Calu3 (cell line): Measurements from ENCODE around the gene ZNF467. TPM values are rescaled to one million over a fixed set of nuclear protein-coding genes. Genes with fewer than 3 reads are reported as not detected.

Source experiments
- BruUV-seq: library from RNA; stranded (reverse); fragments of 400-500 nt; replicated peaks from 2 replicates; lab custom pipeline; 2021; lab: Mats Ljungman, UMichigan
- CTCF ChIA-PET: fragments of 300-600 bp; sonication (Branson Sonifier 250); formaldehyde crosslinking; loops from one replicate; lab custom pipeline; 2022; ENCODE audit warnings: antibody characterized with exemption; lab: Charles Lee
- DNase-seq: peaks from one replicate; pipeline ENCODE4 v3.0.0; 2022
- H3K27ac Mint-ChIP-seq: one replicate; pipeline ENCODE4 v1.8.0; 2022; ENCODE audit warnings: mixed read lengths; ENCODE audit not compliant: unreplicated experiment
- H3K27me3 Mint-ChIP-seq: one replicate; pipeline ENCODE4 v1.8.0; 2022; ENCODE audit warnings: mixed read lengths; ENCODE audit not compliant: unreplicated experiment
- H3K36me3 Mint-ChIP-seq: one replicate; pipeline ENCODE4 v1.8.0; 2022; ENCODE audit warnings: mild to moderate bottlenecking, moderate library complexity, mixed read lengths; ENCODE audit not compliant: insufficient read depth, unreplicated experiment
- H3K4me1 Mint-ChIP-seq: one replicate; pipeline ENCODE4 v1.8.0; 2022; ENCODE audit warnings: mild to moderate bottlenecking, low read depth, mixed read lengths; ENCODE audit not compliant: unreplicated experiment
- H3K4me3 Mint-ChIP-seq: one replicate; pipeline ENCODE4 v1.8.0; 2022; ENCODE audit warnings: mild to moderate bottlenecking, low read depth, moderate library complexity, mixed read lengths; ENCODE audit not compliant: unreplicated experiment
- H3K9me3 Mint-ChIP-seq: one replicate; pipeline ENCODE4 v1.8.0; 2022; ENCODE audit warnings: low read depth, mixed read lengths; ENCODE audit not compliant: unreplicated experiment
- CTCF ChIP-seq: fragments of 200-600 bp; IDR thresholded peaks from one replicate; pipeline ENCODE4 v1.8.0; 2022; ENCODE audit warnings: antibody characterized with exemption; ENCODE audit not compliant: unreplicated experiment
- intact Hi-C: fragments of 100-400 bp; cut with micrococcal nuclease; formaldehyde crosslinking; loops from one replicate; pipeline ENCODE4 v1.10.0; 2022; ENCODE audit not compliant: unreplicated experiment
- total RNA-seq: library from RNA; stranded (reverse); gene quantifications from 2 replicates; pipeline ENCODE4 v1.2.3, GENCODE V29; 2022

ZNF467 gene
- total RNA-seq, 1 experiment from 2014 or later, result 0.54 TPM

GRCh38 chr7:149785983-149786382, 12.6 kb upstream of the ZNF467 start:
- H3K4me3 Mint-ChIP-seq, result no peak overlapping the region
- H3K9me3 Mint-ChIP-seq, result no peaks in the 10 kb centered on the region
- H3K27me3 Mint-ChIP-seq, result peaks cover 95% of the 10 kb centered on the region
- DNase-seq, result no peak
- CTCF ChIA-PET, result no interaction called here
- TF ChIP-seq CTCF, result no peak
- H3K27ac Mint-ChIP-seq, result no peak overlapping the region
- no TSS peak for BruUV-seq
- intact Hi-C loops, result no loop called here
- no peaks in the 10 kb centered on the region for H3K4me1 Mint-ChIP-seq
- H3K36me3 Mint-ChIP-seq, result no peaks in the 10 kb centered on the region

GRCh38 chr7:149785402-149785801, 12.0 kb upstream of the ZNF467 start:
- intact Hi-C loops, result no loop called here
- no peak for TF ChIP-seq CTCF
- H3K9me3 Mint-ChIP-seq, result no peaks in the 10 kb centered on the region
- no TSS peak for BruUV-seq
- no peak overlapping the region for H3K27ac Mint-ChIP-seq
- no peaks in the 10 kb centered on the region for H3K4me1 Mint-ChIP-seq
- peaks cover 93% of the 10 kb centered on the region for H3K27me3 Mint-ChIP-seq
- no peak overlapping the region for H3K4me3 Mint-ChIP-seq
- no peak for DNase-seq
- CTCF ChIA-PET, result no interaction called here
- no peaks in the 10 kb centered on the region for H3K36me3 Mint-ChIP-seq

GRCh38 chr7:149784251-149784608, 10.8 kb upstream of the ZNF467 start:
- no peak for DNase-seq
- CTCF ChIA-PET, result no interaction called here
- BruUV-seq, result no TSS peak
- Mint-ChIP-seq H3K27me3 (peaks cover 90% of the 10 kb centered on the region), H3K36me3 (no peaks in the 10 kb centered on the region), H3K9me3 (no peaks in the 10 kb centered on the region), H3K4me1 (no peaks in the 10 kb centered on the region), H3K27ac (no peak overlapping the region), H3K4me3 (no peak overlapping the region)
- intact Hi-C loops, result no loop called here
- no peak for TF ChIP-seq CTCF

GRCh38 chr7:149783386-149784250, 10.2 kb upstream of the ZNF467 start:
- H3K27me3 Mint-ChIP-seq, result peaks cover 90% of the 10 kb centered on the region

More at GRCh38 chr7:149783386-149784250, 10.2 kb upstream of the ZNF467 start:
- DNase-seq, result no peak
- no TSS peak for BruUV-seq
- H3K27ac Mint-ChIP-seq, result no peak overlapping the region
- no peaks in the 10 kb centered on the region for H3K36me3 Mint-ChIP-seq
- no peaks in the 10 kb centered on the region for H3K9me3 Mint-ChIP-seq
- TF ChIP-seq CTCF, result no peak
- no peaks in the 10 kb centered on the region for H3K4me1 Mint-ChIP-seq
- CTCF ChIA-PET, result no interaction called here
- intact Hi-C loops, result no loop called here
- H3K4me3 Mint-ChIP-seq, result no peak overlapping the region
